GM19395 (cell line): ENCODE measurements around the gene BNIP3.
"Not testable (repeated sequence)": the region's sequence is repeated elsewhere in the genome, so short reads cannot be mapped to it uniquely, and the experiment has no call there.

ENCODE experiments used
- ATAC-seq: cut with Tn5 transposase; IDR thresholded peaks from one replicate; pipeline ENCODE4 v1.9.1; 2021; ENCODE audit warnings: mild to moderate bottlenecking, moderate library complexity; ENCODE audit not compliant: unreplicated experiment

The BNIP3 gene

GRCh38 chr10:131930586-131931330 is 51.0 kb downstream of the BNIP3 start:
- no peak for ATAC-seq

DNA sequence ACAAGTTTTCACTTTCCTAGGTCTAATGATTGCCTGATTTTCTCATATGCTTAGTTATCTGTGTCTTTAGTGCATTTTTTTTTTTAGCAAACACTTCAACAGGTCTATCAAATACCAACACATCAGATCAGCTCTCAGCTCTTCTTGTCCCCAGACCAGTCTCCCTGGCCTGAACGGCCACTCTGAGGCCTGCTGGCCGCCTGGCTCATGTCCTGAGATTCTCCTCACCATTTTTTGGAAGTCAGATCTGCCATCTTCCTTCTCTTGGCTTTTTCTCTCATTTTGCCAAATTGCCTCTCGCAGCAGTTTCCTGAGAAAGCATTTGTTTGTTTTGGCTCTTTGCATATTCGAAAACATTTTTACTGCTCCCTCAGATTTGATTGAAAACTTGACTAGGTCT is 51.6 kb downstream of the BNIP3 start:
- ATAC-seq = no peak

DNA sequence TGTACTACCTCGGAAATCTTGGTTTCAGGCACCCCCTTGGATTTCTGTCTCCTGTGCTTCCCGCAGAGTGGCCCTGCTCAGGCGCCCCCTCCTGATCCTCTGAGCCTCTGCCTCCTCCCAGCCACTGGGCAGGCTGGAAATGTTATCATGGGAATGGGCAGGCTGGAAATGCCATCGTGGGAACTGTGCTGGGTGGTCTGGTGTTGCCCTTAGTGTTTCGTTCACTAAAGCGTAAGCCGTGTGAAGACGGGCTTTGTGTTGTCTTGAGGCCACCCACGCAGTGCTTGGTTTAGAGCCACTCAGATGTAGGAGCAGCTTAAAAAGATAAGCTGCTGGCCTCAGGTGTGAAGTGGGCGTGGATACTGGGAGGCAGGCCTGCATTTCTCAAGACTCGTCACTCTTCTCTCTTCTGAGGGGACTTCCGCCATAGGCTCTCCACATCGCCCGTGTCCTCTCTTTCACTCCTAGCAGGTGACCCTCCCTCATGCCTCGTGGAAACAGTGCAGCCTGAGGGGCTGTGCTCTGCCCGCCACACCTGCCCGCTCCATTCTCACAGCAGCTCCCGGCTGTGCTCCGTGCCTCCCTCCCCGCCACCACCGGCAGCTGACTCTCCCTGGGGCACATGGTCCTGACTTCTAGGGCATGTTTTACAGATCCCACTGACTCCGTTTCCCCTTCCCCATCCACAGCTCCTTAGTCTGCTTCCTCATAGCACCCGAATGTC is 52.4 kb downstream of the BNIP3 start:
- ATAC-seq = no peak

GRCh38 chr10:131928248-131929095 is 53.3 kb downstream of the BNIP3 start:
- ATAC-seq = peak; percentile 85

DNA sequence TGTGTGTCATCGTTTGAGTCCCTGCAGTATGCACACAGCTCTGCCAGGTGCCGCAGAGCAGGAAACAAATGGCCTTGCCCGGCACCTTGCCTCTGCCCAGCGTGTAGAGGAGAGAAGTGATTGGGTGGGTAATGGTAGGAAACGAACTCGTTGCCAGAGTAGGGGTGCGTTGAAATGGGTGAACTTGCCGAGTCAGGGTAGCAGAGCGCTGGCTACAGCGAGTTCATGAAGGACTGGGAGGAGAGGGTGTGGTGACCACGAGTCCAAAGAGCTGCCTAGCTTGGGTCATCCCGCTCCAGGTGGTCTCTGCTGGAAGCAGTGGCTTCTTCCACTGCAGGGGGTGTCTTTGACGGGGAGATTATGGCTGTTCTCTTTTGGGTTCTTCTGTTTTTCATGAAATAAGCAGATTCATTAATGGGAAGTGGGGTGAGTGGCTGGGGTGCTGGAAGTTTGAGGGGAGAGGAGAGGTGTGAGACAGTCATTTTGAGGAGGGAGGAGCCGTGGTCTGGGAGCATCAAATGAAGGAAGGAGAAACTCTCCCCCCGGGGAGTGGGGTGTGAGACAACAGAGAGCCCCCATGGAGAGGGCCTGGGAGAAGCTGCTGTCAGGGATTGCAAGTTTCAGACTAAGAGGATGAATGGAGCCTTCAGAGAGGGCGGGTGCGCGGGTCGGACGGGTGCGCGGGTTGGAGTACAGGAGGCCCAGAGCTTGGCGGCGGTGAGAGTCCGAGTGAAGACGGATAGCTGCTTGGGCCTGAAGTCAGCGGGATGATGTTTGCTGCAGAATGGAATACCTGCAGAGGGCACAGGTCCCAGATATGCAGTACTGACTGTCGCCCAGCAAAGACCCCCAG is 54.8 kb downstream of the BNIP3 start:
- ATAC-seq = no peak

GRCh38 chr10:131926253-131926652 is 55.5 kb downstream of the BNIP3 start:
- no peak for ATAC-seq

DNA sequence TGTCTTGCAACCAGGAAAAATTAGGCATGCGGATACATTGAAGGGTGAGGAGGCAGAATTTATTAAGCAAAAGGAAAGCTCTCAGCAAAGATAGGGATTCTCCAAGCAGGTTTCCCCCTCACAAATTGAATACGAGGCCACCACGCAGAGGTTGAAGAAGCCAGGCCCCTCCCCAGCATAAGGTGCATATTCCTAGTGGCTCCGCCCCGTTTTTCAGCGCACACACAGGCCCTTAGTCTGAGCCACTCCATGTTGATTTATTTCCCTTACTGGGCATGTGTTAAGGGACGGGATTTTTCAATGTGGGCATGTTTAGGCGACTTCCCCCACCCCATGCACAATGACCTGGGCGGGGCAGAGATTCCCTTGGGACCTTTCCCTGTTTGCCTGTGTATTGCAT is 56.0 kb downstream of the BNIP3 start:
- no peak for ATAC-seq

DNA sequence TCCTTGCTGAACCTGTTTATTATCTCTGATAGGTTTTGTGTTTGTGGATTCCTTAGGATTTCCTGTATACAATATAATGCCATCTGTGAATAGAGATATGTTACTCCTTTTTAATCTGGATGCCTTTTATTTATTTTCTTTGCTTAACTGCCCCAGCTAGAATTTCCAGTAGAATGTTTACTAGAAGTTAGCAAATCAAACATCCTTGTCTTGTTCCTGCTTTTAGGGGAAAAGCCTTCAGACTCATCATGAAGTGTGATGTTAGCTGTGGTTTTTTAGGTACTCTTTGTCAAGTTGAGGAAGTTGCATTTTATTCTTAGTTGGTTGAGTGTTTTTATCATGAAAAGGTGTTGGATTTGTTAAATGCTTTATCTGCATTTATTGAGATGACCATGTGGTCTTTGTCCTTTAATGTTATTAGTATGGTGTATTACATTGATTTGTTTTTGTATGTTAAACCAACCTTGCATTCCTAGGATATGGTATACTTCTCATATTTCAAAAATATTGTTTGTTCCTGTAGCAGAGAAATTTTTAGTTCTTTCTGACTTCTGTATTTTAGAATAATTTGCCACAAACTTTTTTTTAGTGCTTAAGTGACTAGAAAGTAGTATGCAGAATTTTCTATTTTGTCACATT is 56.6 kb downstream of the BNIP3 start:
- no peak for ATAC-seq

DNA sequence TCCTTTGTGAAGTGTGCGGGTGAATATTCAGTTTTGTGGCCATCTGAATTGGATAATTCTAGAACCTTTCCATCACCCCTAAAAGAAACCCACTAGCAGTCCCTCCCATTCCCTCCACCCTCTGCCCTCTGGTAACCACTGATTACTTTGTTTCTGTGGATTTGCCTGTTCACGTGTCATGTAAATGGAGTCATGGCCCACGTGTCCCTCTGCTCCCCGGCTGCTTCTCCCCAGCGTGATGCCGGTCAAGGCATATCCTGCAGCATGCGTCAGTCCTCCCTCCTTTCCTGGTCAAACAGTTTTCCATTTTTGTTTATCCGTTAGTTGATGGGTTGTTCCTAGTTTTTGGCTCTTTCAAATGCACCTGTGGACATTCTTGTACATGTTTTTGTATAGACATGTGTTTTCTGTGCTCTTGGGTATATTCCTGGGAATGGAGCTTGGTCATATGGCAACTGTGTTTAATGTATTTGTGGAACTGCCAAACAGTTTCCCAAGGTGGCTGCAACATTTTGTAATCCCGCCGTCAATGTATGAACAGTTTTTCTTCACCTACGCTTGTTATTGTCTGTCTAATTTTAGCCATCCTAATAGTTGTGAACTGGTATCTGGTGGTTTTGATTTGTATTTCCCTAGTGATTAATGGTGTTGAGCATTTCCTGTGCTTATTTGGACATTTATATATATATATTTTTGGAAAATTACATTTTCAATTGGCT is 58.5 kb downstream of the BNIP3 start:
- no peak for ATAC-seq

DNA sequence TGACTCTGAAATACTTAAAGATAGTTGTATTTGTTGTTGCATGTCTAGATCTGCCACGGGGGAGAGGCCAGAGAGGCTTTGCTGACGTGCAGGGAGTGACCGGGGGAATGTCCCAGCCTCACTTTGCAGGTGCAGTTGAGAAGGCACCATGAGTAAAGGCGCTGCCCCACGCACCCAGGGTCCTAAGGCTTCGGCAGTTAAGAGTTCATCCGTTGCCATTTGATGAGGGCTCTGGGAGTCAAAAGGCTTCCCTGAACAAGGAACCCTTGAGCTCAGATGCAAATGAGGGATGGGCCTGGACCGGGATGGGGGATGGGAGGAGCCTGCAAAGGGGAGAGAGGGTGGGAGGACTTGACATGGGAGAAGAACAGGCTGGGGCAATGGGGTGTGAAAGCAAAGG is 60.5 kb downstream of the BNIP3 start:
- ATAC-seq = no peak

GRCh38 chr10:131920693-131921092 is 61.0 kb downstream of the BNIP3 start:
- ATAC-seq = no peak

DNA sequence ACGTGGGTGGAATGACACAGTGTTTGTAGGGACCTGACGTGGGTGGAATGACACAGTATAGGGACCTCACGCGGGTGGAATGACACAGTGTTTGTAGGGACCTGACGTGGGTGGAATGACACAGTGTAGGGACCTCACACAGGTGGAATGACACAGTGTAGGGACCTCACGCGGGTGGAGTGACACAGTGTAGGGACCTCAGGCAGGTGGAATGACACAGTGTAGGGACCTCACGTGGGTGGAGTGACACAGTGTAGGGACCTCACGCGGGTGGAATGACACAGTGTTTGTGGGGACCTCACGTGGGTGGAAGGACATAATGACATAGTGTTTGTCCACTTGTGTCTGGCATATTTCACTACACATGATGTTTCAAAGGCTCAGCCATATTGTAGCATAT is 61.6 kb downstream of the BNIP3 start:
- ATAC-seq = no peak

- ATAC-seq = not testable (repeated sequence)
These were observed 62.3 kb downstream of the BNIP3 start for GRCh38 chr10:131919461-131919860.
